VCaP (cell line): ENCODE data around the gene PKP4.

ENCODE experiments used
- H3K27ac ChIP-seq: fragments of 450-650 bp; 2 replicates; pipeline ENCODE4 v1.5.1; 2017
- CTCF ChIP-seq: fragments of 450-650 bp; conservative IDR thresholded peaks from 2 replicates; pipeline ENCODE4 v1.5.1; 2017; ENCODE audit warnings: mild to moderate bottlenecking, moderate library complexity

The PKP4 gene

GRCh38 chr2:158456309-158457066 lies at the start of gene PKP4, which contains the start of gene CCDC148:
Gene PKP4 (plus strand): TSS chr2:158456952. CDS start chr2:158533185, 76,233 bp downstream.
Gene CCDC148 (minus strand): TSS chr2:158456753. CDS start chr2:158456439, 314 bp downstream.
- H3K27ac ChIP-seq: peak within 1 kb of the TSS; percentile 88
- 0 out of 2 replicates have a peak, but pooled peaks have one; percentile 5 for TF ChIP-seq CTCF

GRCh38 chr2:158407031-158407430 lies 49.7 kb upstream of the PKP4 start:
- no peak for TF ChIP-seq CTCF
- H3K27ac ChIP-seq: no peak overlapping the region

GRCh38 chr2:158410132-158410531 lies 46.6 kb upstream of the PKP4 start:
- H3K27ac ChIP-seq: no peak overlapping the region
- TF ChIP-seq CTCF: no peak

- no peak overlapping the region for H3K27ac ChIP-seq
- no peak for TF ChIP-seq CTCF
These were observed 45.0 kb upstream of the PKP4 start for GRCh38 chr2:158411748-158412147.

GRCh38 chr2:158412206-158412605 lies 44.5 kb upstream of the PKP4 start:
- no peak for TF ChIP-seq CTCF
- no peak overlapping the region for H3K27ac ChIP-seq

GRCh38 chr2:158413581-158413980 lies 43.2 kb upstream of the PKP4 start:
- no peak for TF ChIP-seq CTCF
- H3K27ac ChIP-seq: no peak overlapping the region

- H3K27ac ChIP-seq: no peak overlapping the region
- no peak for TF ChIP-seq CTCF
These were observed 42.2 kb upstream of the PKP4 start for GRCh38 chr2:158414538-158414937.
